Caco-2 (cell line): Measurements from ENCODE around the gene DISP3. TPM values are rescaled to one million over a fixed set of nuclear protein-coding genes. Genes with fewer than 3 reads are reported as not detected.

ENCODE experiments used
- BruUV-seq: library from RNA; stranded (reverse); fragments of 400-500 nt; replicated peaks from 2 replicates; lab custom pipeline; 2021; lab: Mats Ljungman, UMichigan
- CTCF ChIA-PET: fragments of 300-600 bp; sonication (Branson Sonifier 250); formaldehyde crosslinking; loops from one replicate; lab custom pipeline; 2022; ENCODE audit warnings: antibody characterized with exemption; lab: Charles Lee
- POLR2A ChIA-PET: fragments of 300-600 bp; sonication (Branson Sonifier 250); formaldehyde crosslinking; loops from one replicate; lab custom pipeline; 2022; ENCODE audit warnings: antibody characterized with exemption; lab: Charles Lee
- DNase-seq, 2 experiments: peaks; one replicate each; pipeline versions ENCODE4 v3.0.0 to v3.0.0-alpha.2; 2020 to 2022
- H3K27me3 ChIP-seq: replicated peaks from 2 replicates; pipeline ENCODE4 v1.6.0; 2011; ENCODE audit warnings: low read length; ENCODE audit not compliant: control insufficient read depth, insufficient read depth
- H3K36me3 ChIP-seq: 2 replicates; pipeline ENCODE4 v1.5.1; 2011; ENCODE audit warnings: low read length; ENCODE audit not compliant: control insufficient read depth, insufficient read depth
- H3K4me1 ChIP-seq: fragments of 250-450 bp; sonication (Bioruptor Pico); 2 replicates; pipeline ENCODE4 v1.5.1; 2020; ENCODE audit warnings: mild to moderate bottlenecking
- H3K4me3 ChIP-seq: 2 replicates; pipeline ENCODE4 v1.5.1; 2011; ENCODE audit warnings: low read depth, mild to moderate bottlenecking, control low read depth, low read length
- H3K9me3 ChIP-seq: fragments of 250-450 bp; sonication (Bioruptor Pico); 2 replicates; pipeline ENCODE4 v1.5.1; 2020; ENCODE audit warnings: mild to moderate bottlenecking, moderate library complexity
- H3K27ac Mint-ChIP-seq: one replicate; pipeline ENCODE4 v1.8.0; 2022; ENCODE audit warnings: mixed read lengths; ENCODE audit not compliant: unreplicated experiment
- H3K27me3 Mint-ChIP-seq: one replicate; pipeline ENCODE4 v1.8.0; 2022; ENCODE audit warnings: mixed read lengths; ENCODE audit not compliant: insufficient read depth, unreplicated experiment
- H3K36me3 Mint-ChIP-seq: one replicate; pipeline ENCODE4 v1.8.0; 2022; ENCODE audit warnings: mild to moderate bottlenecking, mixed read lengths; ENCODE audit not compliant: insufficient read depth, unreplicated experiment
- H3K4me1 Mint-ChIP-seq: one replicate; pipeline ENCODE4 v1.8.0; 2022; ENCODE audit warnings: low read depth, mixed read lengths; ENCODE audit not compliant: unreplicated experiment
- H3K4me3 Mint-ChIP-seq: one replicate; pipeline ENCODE4 v1.8.0; 2022; ENCODE audit warnings: mild to moderate bottlenecking, moderate library complexity, mixed read lengths; ENCODE audit not compliant: unreplicated experiment
- H3K9me3 Mint-ChIP-seq: one replicate; pipeline ENCODE4 v1.8.0; 2022; ENCODE audit warnings: mixed read lengths; ENCODE audit not compliant: unreplicated experiment
- CTCF ChIP-seq, 2 experiments: fragments of 200-600 bp in 1 of 2; IDR thresholded peaks; 1 replicate in 1 of 2; 2 replicates in 1 of 2; pipeline versions ENCODE4 v1.5.1 to v1.8.0; 2011 to 2022; ENCODE audit warnings: antibody characterized with exemption in 1 of 2, control low read depth in 1 of 2, inconsistent platforms in 1 of 2, low read depth in 1 of 2, low read length in 1 of 2, mild to moderate bottlenecking in 1 of 2, moderate library complexity in 1 of 2; ENCODE audit not compliant: insufficient read depth in 1 of 2, severe bottlenecking in 1 of 2, unreplicated experiment in 1 of 2
- intact Hi-C: fragments of 100-400 bp; cut with micrococcal nuclease; formaldehyde crosslinking; loops from one replicate; pipeline ENCODE4 v1.10.0; 2022; ENCODE audit not compliant: unreplicated experiment
- total RNA-seq: library from RNA; stranded (reverse); gene quantifications from 2 replicates; pipeline ENCODE4 v1.2.3, GENCODE V29; 2022

Gene DISP3
- total RNA-seq, 1 experiment from 2014 or later, result 1.1 TPM

- CTCF ChIA-PET, result no interaction called here
- no peaks in the 10 kb centered on the region for H3K4me1 ChIP-seq
- no peak for DNase-seq
- H3K9me3 Mint-ChIP-seq, result peaks cover 46% of the 10 kb centered on the region
- H3K27me3 Mint-ChIP-seq, result no peaks in the 10 kb centered on the region
- intact Hi-C loops, result no loop called here
- H3K27ac Mint-ChIP-seq, result no peak overlapping the region
- BruUV-seq, result no TSS peak
- H3K36me3 Mint-ChIP-seq, result no peaks in the 10 kb centered on the region
- H3K27me3 ChIP-seq, result no peaks in the 10 kb centered on the region
- POLR2A ChIA-PET, result no interaction called here
- peaks cover 6% of the 10 kb centered on the region; the same call in 1 of the 2 replicates for H3K9me3 ChIP-seq
- no peak overlapping the region for H3K4me3 ChIP-seq
- H3K36me3 ChIP-seq, result no peaks in the 10 kb centered on the region
- H3K4me1 Mint-ChIP-seq, result no peaks in the 10 kb centered on the region
- H3K4me3 Mint-ChIP-seq, result no peak overlapping the region
- no peak for TF ChIP-seq CTCF (IDR thresholded peaks at IDR 0.05; ENCODE audit: insufficient read depth in 1 of 2, low read depth in 1 of 2, low read length in 1 of 2, severe bottlenecking in 1 of 2, unreplicated experiment in 1 of 2)
Observed at GRCh38 chr1:11505591-11506538, 26.9 kb downstream of the DISP3 start.

GRCh38 chr1:11507309-11507708 is 28.4 kb downstream of the DISP3 start:
- intact Hi-C loops, result no loop called here

GRCh38 chr1:11513681-11514080 is 34.7 kb downstream of the DISP3 start:
- ChIA-PET CTCF (no interaction called here), POLR2A (no interaction called here)
- no TSS peak for BruUV-seq
- no peak for DNase-seq
- Mint-ChIP-seq H3K4me1 (no peaks in the 10 kb centered on the region), H3K36me3 (no peaks in the 10 kb centered on the region), H3K27ac (no peak overlapping the region), H3K27me3 (peaks cover 6% of the 10 kb centered on the region), H3K9me3 (peaks cover 6% of the 10 kb centered on the region), H3K4me3 (no peak overlapping the region)
- Histone ChIP-seq H3K36me3 (no peaks in the 10 kb centered on the region), H3K9me3 (no peaks in the 10 kb centered on the region), H3K4me1 (no peaks in the 10 kb centered on the region), H3K4me3 (no peak overlapping the region), H3K27me3 (no peaks in the 10 kb centered on the region)
- no peak for TF ChIP-seq CTCF (IDR thresholded peaks at IDR 0.05; ENCODE audit: insufficient read depth in 1 of 2, low read depth in 1 of 2, low read length in 1 of 2, severe bottlenecking in 1 of 2, unreplicated experiment in 1 of 2)
- intact Hi-C loops, result no loop called here

More at GRCh38 chr1:11507309-11507708, 28.4 kb downstream of the DISP3 start:
- no peak for DNase-seq
- no peaks in the 10 kb centered on the region for H3K4me1 ChIP-seq
- peaks cover 6% of the 10 kb centered on the region; the same call in 1 of the 2 replicates for H3K9me3 ChIP-seq
- no peaks in the 10 kb centered on the region for H3K27me3 Mint-ChIP-seq
- no peaks in the 10 kb centered on the region for H3K36me3 Mint-ChIP-seq
- H3K4me3 Mint-ChIP-seq, result no peak overlapping the region
- BruUV-seq, result no TSS peak
- POLR2A ChIA-PET, result no interaction called here
- TF ChIP-seq CTCF (IDR thresholded peaks at IDR 0.05; ENCODE audit: insufficient read depth in 1 of 2, low read depth in 1 of 2, low read length in 1 of 2, severe bottlenecking in 1 of 2, unreplicated experiment in 1 of 2), result no peak
- H3K36me3 ChIP-seq, result no peaks in the 10 kb centered on the region
- no peaks in the 10 kb centered on the region for H3K27me3 ChIP-seq
- H3K9me3 Mint-ChIP-seq, result peaks cover 39% of the 10 kb centered on the region
- H3K4me3 ChIP-seq, result no peak overlapping the region
- CTCF ChIA-PET, result no interaction called here
- no peak overlapping the region for H3K27ac Mint-ChIP-seq
- H3K4me1 Mint-ChIP-seq, result no peaks in the 10 kb centered on the region
